HepG2 (cell line): ENCODE measurements around the gene VWA3B. TPM values are rescaled to one million over a fixed set of nuclear protein-coding genes. Genes with fewer than 3 reads are reported as not detected.

ENCODE experiments used
- ATAC-seq: fragments of 200-7000 bp; cut with Tn5 transposase; 3 replicates; pipeline ENCODE4 v1.9.1; 2020; ENCODE audit warnings: mild to moderate bottlenecking, moderate library complexity
- BruUV-seq: library from RNA; stranded (reverse); fragments of 400-500 nt; replicated peaks from 2 replicates; lab custom pipeline; 2021; lab: Mats Ljungman, UMichigan
- CTCF ChIA-PET: fragments of 300-600 bp; formaldehyde crosslinking; extraction: SDS; loops from one replicate; lab custom pipeline; 2021; ENCODE audit warnings: low total read pairs, inconsistent platforms, low intra/inter-chr PET ratio; lab: Yijun Ruan, JAX
- POLR2A ChIA-PET: fragments of 350-600 bp; sonication (Branson Sonifier 250); formaldehyde crosslinking; loops from one replicate; lab custom pipeline; 2020; ENCODE audit warnings: antibody characterized with exemption, inconsistent platforms; lab: Yijun Ruan, JAX
- DNase-seq: peaks from one replicate; pipeline ENCODE4 v3.0.0-alpha.2; 2015; ENCODE audit warnings: low spot score
- FAIRE-seq: peaks from 3 replicates; lab custom pipeline; 2011; peaks lifted over from hg19 to GRCh38; lab: Jason Lieb, UNC
- H2AFZ ChIP-seq: one replicate; pipeline ENCODE4 v1.6.1; 2011; ENCODE audit warnings: low read length, inconsistent platforms
- H3K27ac ChIP-seq: fragments of 300-600 bp; 3 replicates; pipeline ENCODE4 v1.8.0; 2011; ENCODE audit warnings: mixed run types, mild to moderate bottlenecking, mixed read lengths, low read length, inconsistent platforms; ENCODE audit not compliant: insufficient read depth; ENCODE audit errors: extremely low read length
- H3K27me3 ChIP-seq, 2 experiments: fragments of 200-600 bp in 1 of 2; 2 replicates in 1 of 2; 3 replicates in 1 of 2; pipeline versions ENCODE4 v1.6.0 to v1.8.0; 2011; ENCODE audit warnings: low read length in 2 of 2, mild to moderate bottlenecking in 2 of 2, moderate library complexity in 2 of 2, inconsistent platforms in 1 of 2; ENCODE audit not compliant: insufficient read depth in 2 of 2, control insufficient read depth in 1 of 2
- H3K36me3 ChIP-seq, 2 experiments: fragments of 200-600 bp in 1 of 2; replicated peaks in 1 of 2; 2 replicates in 1 of 2; 3 replicates in 1 of 2; pipeline versions ENCODE4 v1.5.1 to v1.8.0; 2011; ENCODE audit warnings: low read length in 2 of 2, inconsistent platforms in 1 of 2; ENCODE audit not compliant: insufficient read depth in 2 of 2, control insufficient read depth in 1 of 2
- H3K4me1 ChIP-seq: 2 replicates; pipeline ENCODE4 v1.5.1; 2012; ENCODE audit warnings: low read length, inconsistent platforms; ENCODE audit not compliant: insufficient read depth
- H3K4me2 ChIP-seq: 2 replicates; pipeline ENCODE4 v1.6.0; 2011; ENCODE audit warnings: low read depth, low read length, inconsistent platforms
- H3K4me3 ChIP-seq, 3 experiments: fragments of 200-600 bp in 1 of 3; sonication (generic), shearing (Covaris generic) in 1 of 3; replicated peaks in 1 of 3; 2 replicates each; pipeline ENCODE4 v1.5.1; 2011 to 2016; ENCODE audit warnings: low read length in 3 of 3, inconsistent platforms in 2 of 3, low read depth in 2 of 3, mild to moderate bottlenecking in 2 of 3, control low read depth in 1 of 3, mixed read lengths in 1 of 3; ENCODE audit not compliant: insufficient read depth in 1 of 3
- H3K79me2 ChIP-seq: one replicate; pipeline ENCODE4 v1.6.1; 2011; ENCODE audit warnings: low read length, inconsistent platforms; ENCODE audit not compliant: insufficient read depth
- H3K9ac ChIP-seq: 2 replicates; pipeline ENCODE4 v1.6.0; 2011; ENCODE audit warnings: mild to moderate bottlenecking, low read depth, low read length, inconsistent platforms; ENCODE audit not compliant: insufficient read depth
- H3K9me3 ChIP-seq: 2 replicates; pipeline ENCODE4 v1.5.1; 2012; ENCODE audit warnings: mild to moderate bottlenecking, low read length
- H4K20me1 ChIP-seq: 2 replicates; pipeline ENCODE4 v1.6.0; 2011; ENCODE audit warnings: inconsistent platforms, mild to moderate bottlenecking, low read length, moderate library complexity; ENCODE audit not compliant: insufficient read depth
- BHLHE40 ChIP-seq: IDR thresholded peaks from 2 replicates; pipeline ENCODE4 v1.6.1; 2011; ENCODE audit warnings: low read length, improper control_type of control experiment
- EEA1 ChIP-seq: sonication (generic); formaldehyde crosslinking; IDR thresholded peaks from 2 replicates; pipeline ENCODE4 v1.5.1; 2020; ENCODE audit warnings: mild to moderate bottlenecking, missing genetic modification reagents, borderline replicate concordance
- GATAD2A ChIP-seq: IDR thresholded peaks from 2 replicates; pipeline ENCODE4 v1.6.1; 2016
- GPN1 ChIP-seq: sonication (generic); formaldehyde crosslinking; IDR thresholded peaks from 2 replicates; pipeline ENCODE4 v1.5.1; 2020; ENCODE audit warnings: missing genetic modification reagents, borderline replicate concordance
- KDM5B ChIP-seq: sonication (generic); formaldehyde crosslinking; IDR thresholded peaks from 2 replicates; pipeline ENCODE4 v1.4.0; 2020; ENCODE audit warnings: missing genetic modification reagents, mild to moderate bottlenecking, borderline replicate concordance
- PCBP2 ChIP-seq: fragments of 200-400 bp; formaldehyde crosslinking; optimal IDR thresholded peaks from 2 replicates; pipeline ENCODE3; 2018; ENCODE audit warnings: low read length, low read depth; ENCODE audit not compliant: poor library complexity, severe bottlenecking
- ZNF350 ChIP-seq: sonication (generic); formaldehyde crosslinking; IDR thresholded peaks from 2 replicates; pipeline ENCODE4 v1.4.0; 2020; ENCODE audit warnings: mild to moderate bottlenecking, low read depth, missing genetic modification reagents, borderline replicate concordance
- WGBS: methylation state at CpG from one replicate; pipeline ENCODE4 v1.1.6; 2017; ENCODE audit warnings: low lambda C conversion rate; 5-methylcytosine and 5-hydroxymethylcytosine counted together
- in situ Hi-C: cut with HindIII; loops from 2 replicates; pipeline ENCODE4 v1.10.0; 2017; ENCODE audit warnings: low pct_unique_long_range_greater_than_20kb; ENCODE audit not compliant: extremely low pct_ligation_motif_present
- intact Hi-C: fragments of 100-400 bp; cut with micrococcal nuclease; formaldehyde crosslinking; loops from one replicate; pipeline ENCODE4 v1.10.0; 2022; ENCODE audit not compliant: unreplicated experiment
- polyA plus RNA-seq, 8 experiments: library from polyadenylated mRNA; depleted of rRNA in 3 of 8; stranded (reverse) in 7 of 8; unstranded in 1 of 8; fragments of >200 nt; fragmentation: Illumina TruSeq in 4 of 8; extraction: Trizol in 4 of 8; gene quantifications; 2 replicates each; pipeline versions ENCODE4 v1.2.1 to v1.2.3, GENCODE V29; 2011 to 2016; ENCODE audit warnings: low read depth in 4 of 8, missing spikeins in 1 of 8, mixed read lengths in 1 of 8; ENCODE audit not compliant: insufficient read depth in 1 of 8
- total RNA-seq, 5 experiments: library from RNA; depleted of rRNA; stranded (reverse); fragments of >200 nt; fragmentation: Illumina TruSeq; extraction: Trizol; gene quantifications; 2 replicates each; pipeline ENCODE4 v1.2.3, GENCODE V29; 2016; ENCODE audit warnings: low read depth in 1 of 5
- TF ChIP-seq, protein P1 (sequence below): sonication (generic); formaldehyde crosslinking; IDR thresholded peaks from 2 replicates; pipeline ENCODE4 v1.5.1; 2020; ENCODE audit warnings: missing genetic modification reagents, mild to moderate bottlenecking, borderline replicate concordance
- TF ChIP-seq, protein P2 (sequence below): sonication (generic); formaldehyde crosslinking; IDR thresholded peaks from 2 replicates; pipeline ENCODE4 v1.8.0; 2022; ENCODE audit warnings: missing genetic modification reagents, mild to moderate bottlenecking, borderline replicate concordance
- TF ChIP-seq, protein P3 (sequence below): sonication (generic); formaldehyde crosslinking; IDR thresholded peaks from 2 replicates; pipeline ENCODE4 v1.8.1; 2023; ENCODE audit warnings: mild to moderate bottlenecking, inconsistent platforms, moderate library complexity, missing genetic modification reagents, borderline replicate concordance

Gene VWA3B
- total and polyA plus RNA-seq, 2 of the 13 experiments (the other 11 are each of a cell fraction or from before 2014, with no cell fraction given), result not detected

DNA sequence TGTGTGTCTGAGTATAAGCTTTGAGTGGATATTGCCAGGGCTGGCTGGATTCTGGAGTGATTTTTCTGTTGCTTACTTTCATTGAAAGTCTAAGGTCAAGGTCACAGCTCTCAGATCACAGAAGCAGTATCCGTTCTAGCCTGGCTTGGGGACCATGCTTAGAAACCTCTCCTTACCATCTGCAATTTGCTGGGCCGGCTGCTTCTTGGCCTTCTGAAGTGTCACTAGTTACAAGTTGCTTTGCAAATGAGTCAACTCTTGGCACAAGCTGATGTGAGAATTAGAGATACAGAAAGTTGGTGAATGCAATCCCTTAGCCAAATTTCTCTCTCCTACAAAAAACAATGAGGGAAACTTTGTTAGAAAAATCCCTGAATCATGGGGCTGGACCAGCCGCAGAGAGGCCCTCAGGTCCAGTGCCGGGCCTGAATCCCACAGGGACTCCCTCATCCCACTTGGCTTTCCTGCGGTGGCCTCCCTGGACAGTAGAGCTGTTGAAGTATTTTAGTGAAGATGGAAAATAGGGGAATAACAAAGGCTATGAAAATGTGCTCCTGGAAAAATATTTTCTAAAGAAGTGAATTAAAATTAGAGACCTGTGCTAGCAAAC, 166.6 kb downstream of the VWA3B start:
- CTCF ChIA-PET, result no interaction called here
- intact Hi-C loops (no loop called here), in situ Hi-C loops (no loop called here)
- H3K9me3 ChIP-seq, result peaks cover 2% of the 10 kb centered on the region
- WGBS, result 40% methylated on average over 5 of the region's 5 CpGs
- POLR2A ChIA-PET, result no interaction called here
- H3K4me3 ChIP-seq, result no peak overlapping the region
- no peaks in the 10 kb centered on the region for H3K36me3 ChIP-seq
- no peak overlapping the region for H3K9ac ChIP-seq
- FAIRE-seq (peak; percentile 39), DNase-seq (no peak), ATAC-seq (no peak)
- peaks cover 1 to 9% of the 10 kb centered on the region in 2 experiments; a peak in 3 of 5 replicates for H3K27me3 ChIP-seq
- no peaks in the 10 kb centered on the region for H3K79me2 ChIP-seq
- H3K27ac ChIP-seq, result no peak overlapping the region
- no peaks in the 10 kb centered on the region for H3K4me1 ChIP-seq
- BruUV-seq, result no TSS peak
- H3K4me2 ChIP-seq, result no peak overlapping the region
- TF ChIP-seq EEA1 (CRISPR knock-in tag) (no peak), ZNF350 (CRISPR knock-in tag) (no peak), GPN1 (CRISPR knock-in tag) (no peak), PCBP2 (no peak), BHLHE40 (no peak), KDM5B (CRISPR knock-in tag) (no peak), GATAD2A (no peak)
- TF ChIP-seq, protein P1, sequence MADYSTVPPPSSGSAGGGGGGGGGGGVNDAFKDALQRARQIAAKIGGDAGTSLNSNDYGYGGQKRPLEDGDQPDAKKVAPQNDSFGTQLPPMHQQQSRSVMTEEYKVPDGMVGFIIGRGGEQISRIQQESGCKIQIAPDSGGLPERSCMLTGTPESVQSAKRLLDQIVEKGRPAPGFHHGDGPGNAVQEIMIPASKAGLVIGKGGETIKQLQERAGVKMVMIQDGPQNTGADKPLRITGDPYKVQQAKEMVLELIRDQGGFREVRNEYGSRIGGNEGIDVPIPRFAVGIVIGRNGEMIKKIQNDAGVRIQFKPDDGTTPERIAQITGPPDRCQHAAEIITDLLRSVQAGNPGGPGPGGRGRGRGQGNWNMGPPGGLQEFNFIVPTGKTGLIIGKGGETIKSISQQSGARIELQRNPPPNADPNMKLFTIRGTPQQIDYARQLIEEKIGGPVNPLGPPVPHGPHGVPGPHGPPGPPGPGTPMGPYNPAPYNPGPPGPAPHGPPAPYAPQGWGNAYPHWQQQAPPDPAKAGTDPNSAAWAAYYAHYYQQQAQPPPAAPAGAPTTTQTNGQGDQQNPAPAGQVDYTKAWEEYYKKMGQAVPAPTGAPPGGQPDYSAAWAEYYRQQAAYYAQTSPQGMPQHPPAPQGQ (CRISPR knock-in tag), result no peak
- TF ChIP-seq, protein P2, sequence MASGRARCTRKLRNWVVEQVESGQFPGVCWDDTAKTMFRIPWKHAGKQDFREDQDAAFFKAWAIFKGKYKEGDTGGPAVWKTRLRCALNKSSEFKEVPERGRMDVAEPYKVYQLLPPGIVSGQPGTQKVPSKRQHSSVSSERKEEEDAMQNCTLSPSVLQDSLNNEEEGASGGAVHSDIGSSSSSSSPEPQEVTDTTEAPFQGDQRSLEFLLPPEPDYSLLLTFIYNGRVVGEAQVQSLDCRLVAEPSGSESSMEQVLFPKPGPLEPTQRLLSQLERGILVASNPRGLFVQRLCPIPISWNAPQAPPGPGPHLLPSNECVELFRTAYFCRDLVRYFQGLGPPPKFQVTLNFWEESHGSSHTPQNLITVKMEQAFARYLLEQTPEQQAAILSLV (CRISPR knock-in tag), result no peak
- TF ChIP-seq, protein P3, sequence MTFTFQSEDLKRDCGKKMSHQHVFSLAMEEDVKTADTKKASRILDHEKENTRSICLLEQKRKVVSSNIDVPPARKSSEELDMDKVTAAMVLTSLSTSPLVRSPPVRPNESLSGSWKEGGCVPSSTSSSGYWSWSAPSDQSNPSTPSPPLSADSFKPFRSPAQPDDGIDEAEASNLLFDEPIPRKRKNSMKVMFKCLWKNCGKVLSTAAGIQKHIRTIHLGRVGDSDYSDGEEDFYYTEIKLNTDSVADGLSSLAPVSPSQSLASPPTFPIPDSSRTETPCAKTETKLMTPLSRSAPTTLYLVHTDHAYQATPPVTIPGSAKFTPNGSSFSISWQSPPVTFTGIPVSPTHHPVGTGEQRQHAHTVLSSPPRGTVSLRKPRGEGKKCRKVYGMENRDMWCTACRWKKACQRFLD (CRISPR knock-in tag), result no peak
- no peaks in the 10 kb centered on the region for H4K20me1 ChIP-seq
- no peak overlapping the region for H2AFZ ChIP-seq
